ENCODE results near the gene MAP3K6. TPM values are rescaled to one million over a fixed set of nuclear protein-coding genes. Genes with fewer than 3 reads are reported as not detected.

Gene MAP3K6
- total RNA-seq, 3 donors from 2014 or later, result 3.1 to 4.8 (median 3.5) TPM

DNA sequence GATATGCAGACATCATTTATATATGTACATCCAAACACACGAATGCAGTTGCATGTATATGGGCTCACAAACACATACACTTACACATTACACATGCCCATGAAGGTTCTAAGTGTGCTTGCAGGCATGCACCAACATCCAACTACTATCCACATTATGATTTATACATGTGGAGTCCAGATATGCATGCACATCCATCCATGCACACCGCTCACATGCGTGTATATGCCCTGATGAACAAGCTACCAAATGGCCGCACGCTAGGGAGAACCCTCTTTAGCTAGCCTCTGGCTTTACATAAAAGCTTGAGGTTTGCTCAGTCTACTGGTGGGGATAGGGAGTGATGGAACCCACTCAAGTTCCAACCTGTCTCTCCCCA lies 34.2 kb upstream of the MAP3K6 start:
- Mint-ChIP-seq H3K9me3 (no peaks in the 10 kb centered on the region), H3K36me3 (ENCODE audit: insufficient read depth) (no peaks in the 10 kb centered on the region), H3K27me3 (ENCODE audit: low read depth) (no peaks in the 10 kb centered on the region), H3K4me1 (ENCODE audit: low read depth) (peaks cover 21% of the 10 kb centered on the region), H3K4me3 (no peak overlapping the region)
- DNase-seq, result no peak
- ATAC-seq, result no peak

DNA sequence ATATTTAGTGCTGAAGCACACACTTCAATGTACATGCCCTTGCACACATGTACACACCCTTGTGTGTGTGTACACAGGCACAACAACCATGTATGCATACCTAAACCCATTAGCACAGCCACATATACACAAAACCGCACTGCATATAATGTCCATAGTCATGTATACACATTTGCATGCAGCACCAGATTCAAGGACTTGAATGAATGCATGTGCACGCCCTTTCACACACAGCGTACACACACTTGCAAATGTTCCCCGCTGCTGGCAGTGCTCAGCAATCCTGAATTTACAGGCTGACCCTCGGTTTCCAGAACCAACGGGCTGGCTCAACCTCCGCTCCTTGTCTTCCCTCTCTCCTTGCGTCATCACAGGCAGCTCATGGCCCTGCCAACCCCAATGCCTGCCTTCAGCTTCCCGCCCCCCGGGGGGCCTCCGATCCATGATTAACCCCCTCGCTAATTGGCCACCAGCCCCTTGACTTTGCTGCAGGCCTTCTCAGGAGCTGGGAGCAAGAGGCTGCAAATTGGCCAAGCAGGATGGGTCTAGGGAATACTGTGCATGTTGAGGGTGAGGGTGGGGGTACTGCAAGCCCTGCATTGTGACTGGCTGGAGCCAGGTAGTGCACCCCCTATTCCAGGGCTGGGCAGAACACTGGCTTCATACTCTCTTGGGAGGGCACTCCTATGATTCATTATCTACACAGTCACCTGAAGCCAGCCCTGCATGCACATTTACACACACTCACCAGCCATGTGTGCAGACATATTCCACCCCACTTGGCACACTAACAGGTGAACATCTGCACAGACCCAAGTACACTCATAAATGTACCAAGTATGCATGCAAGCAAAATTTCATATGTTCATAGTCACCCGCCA lies 33.6 kb upstream of the MAP3K6 start:
- H3K4me1 Mint-ChIP-seq (ENCODE audit: low read depth), result peaks cover 22% of the 10 kb centered on the region
- H3K9me3 Mint-ChIP-seq, result no peaks in the 10 kb centered on the region
- no peak for DNase-seq
- no peaks in the 10 kb centered on the region for H3K36me3 Mint-ChIP-seq (ENCODE audit: insufficient read depth)
- H3K27me3 Mint-ChIP-seq (ENCODE audit: low read depth), result no peaks in the 10 kb centered on the region
- ATAC-seq, result no peak
- H3K4me3 Mint-ChIP-seq, result no peak overlapping the region

DNA sequence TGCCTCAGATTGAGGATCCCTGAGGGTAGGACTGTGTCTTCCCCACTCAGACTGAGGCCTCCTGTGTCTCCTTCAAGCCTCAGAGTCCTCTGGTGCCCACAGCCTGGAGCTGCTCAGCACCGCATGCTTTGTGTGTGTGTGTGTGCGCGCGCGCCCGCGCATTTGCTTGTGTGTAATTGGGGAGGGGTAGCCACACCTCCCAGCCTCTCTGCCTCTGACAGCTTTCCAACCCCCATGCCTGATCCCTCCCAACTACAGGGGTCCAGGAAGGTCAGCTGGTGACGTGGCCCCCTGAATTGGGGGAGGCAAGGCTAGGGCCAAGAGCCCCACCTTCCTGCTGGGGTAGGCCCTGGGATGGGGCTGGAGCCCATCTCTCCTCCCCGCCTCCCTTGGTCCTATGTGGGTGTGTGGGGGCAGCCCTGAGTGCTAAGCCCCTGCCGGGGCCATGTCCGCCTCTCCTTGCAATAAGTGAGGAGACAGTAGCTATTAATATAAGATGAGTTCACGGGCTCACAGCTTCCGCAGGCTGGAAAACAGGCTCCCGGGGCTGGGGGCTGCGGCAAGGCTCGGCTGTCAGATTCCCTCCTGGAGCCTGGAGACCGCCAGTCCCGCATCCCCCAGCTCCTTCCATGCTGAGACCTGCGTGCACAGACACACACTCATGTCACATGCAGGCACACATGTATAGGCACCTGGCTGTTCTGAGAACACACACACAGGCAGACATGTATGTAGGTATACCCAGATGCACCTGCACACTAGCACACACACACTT lies 32.7 kb upstream of the MAP3K6 start:
- Mint-ChIP-seq H3K36me3 (ENCODE audit: insufficient read depth) (no peaks in the 10 kb centered on the region), H3K9me3 (no peaks in the 10 kb centered on the region), H3K4me1 (ENCODE audit: low read depth) (peaks cover 26% of the 10 kb centered on the region), H3K27me3 (ENCODE audit: low read depth) (no peaks in the 10 kb centered on the region), H3K4me3 (no peak overlapping the region)
- DNase-seq, result no peak
- no peak for ATAC-seq

DNA sequence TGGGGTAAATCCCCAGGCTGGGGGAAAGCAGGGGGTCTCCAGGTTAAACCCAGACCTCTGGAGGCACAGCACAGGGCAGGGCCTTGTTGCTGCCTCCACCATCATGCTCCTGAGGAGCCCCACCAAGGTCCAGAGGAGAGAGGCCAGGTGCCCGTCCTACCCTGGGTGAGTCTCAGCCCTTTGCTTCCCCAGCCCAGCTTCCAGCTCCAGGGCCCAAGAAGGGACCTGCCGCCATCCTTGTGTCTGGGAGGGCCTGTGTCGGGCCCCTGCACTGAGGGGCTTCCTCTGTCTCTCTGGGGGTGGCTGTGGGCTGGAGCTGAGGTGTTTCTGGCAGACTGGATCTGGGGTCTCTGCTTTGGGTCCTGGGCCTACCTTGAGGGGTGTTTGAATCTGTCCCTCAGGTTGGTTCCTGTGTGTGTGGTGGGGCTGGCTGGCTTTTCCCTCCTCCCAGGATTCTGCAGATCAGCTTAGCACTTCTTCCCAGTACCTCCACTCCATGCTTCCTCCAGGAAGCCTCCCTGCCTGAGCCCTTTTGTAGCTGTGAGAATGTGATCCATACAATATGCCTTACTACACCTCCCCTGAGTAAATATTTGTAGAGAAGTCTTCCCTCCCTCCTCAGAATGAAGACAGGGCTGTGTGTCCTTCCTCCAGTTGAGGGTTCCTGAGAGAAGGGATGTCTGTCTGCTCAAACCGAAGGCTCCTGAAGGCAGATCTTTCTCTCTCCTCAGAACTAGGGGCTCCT lies 31.8 kb upstream of the MAP3K6 start:
- H3K4me1 Mint-ChIP-seq (ENCODE audit: low read depth), result peaks cover 19% of the 10 kb centered on the region
- no peak for ATAC-seq
- no peaks in the 10 kb centered on the region for H3K27me3 Mint-ChIP-seq (ENCODE audit: low read depth)
- no peaks in the 10 kb centered on the region for H3K9me3 Mint-ChIP-seq
- H3K36me3 Mint-ChIP-seq (ENCODE audit: insufficient read depth), result no peaks in the 10 kb centered on the region
- H3K4me3 Mint-ChIP-seq, result no peak overlapping the region
- DNase-seq, result no peak

DNA sequence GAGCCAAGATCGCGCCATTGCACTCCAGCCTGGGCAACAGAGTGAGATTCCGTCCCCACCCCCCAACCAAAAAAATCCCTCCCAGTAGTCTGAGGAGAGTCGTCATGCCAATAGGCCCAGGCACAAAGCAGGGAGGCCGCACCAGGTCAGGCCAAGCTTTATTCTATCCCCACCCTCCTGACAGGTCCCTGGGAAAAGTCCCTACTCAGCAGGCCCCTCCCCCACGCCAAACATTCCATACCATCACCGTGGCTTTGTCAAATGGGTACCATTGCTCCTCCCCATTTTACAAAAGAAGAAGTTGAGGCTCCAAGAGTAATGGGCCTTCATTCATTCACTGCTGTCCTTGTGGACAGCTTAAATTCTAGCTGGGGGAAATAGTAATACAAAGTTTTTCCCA lies 31.0 kb upstream of the MAP3K6 start:
- Mint-ChIP-seq H3K9me3 (no peaks in the 10 kb centered on the region), H3K27me3 (ENCODE audit: low read depth) (no peaks in the 10 kb centered on the region), H3K36me3 (ENCODE audit: insufficient read depth) (no peaks in the 10 kb centered on the region), H3K4me1 (ENCODE audit: low read depth) (peaks cover 12% of the 10 kb centered on the region), H3K4me3 (no peak overlapping the region)
- DNase-seq (no peak), ATAC-seq (no peak)

DNA sequence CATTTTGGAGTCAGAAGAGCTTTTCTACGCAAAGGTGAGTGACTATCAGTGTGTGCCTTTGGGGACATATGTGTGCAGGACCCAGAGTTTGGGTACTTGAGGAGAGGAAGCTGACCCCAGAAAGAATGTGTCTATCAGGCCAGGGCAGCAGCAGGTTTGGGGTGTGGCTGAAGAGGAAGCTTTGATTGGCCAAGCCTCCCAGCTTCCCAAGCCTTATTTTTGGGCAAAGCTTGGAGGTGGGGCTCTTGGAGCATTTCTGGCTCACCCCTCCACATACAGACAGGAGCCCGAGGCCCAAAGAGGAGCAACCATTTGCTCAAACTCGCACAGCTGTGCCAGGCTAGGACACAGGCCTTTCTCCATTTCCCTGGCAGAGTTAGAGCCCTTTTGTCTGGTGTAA lies 30.3 kb upstream of the MAP3K6 start:
- no peaks in the 10 kb centered on the region for H3K9me3 Mint-ChIP-seq
- peaks cover 10% of the 10 kb centered on the region for H3K4me1 Mint-ChIP-seq (ENCODE audit: low read depth)
- DNase-seq (no peak), ATAC-seq (no peak)
- H3K27me3 Mint-ChIP-seq (ENCODE audit: low read depth), result no peaks in the 10 kb centered on the region
- no peaks in the 10 kb centered on the region for H3K36me3 Mint-ChIP-seq (ENCODE audit: insufficient read depth)
- no peak overlapping the region for H3K4me3 Mint-ChIP-seq

DNA sequence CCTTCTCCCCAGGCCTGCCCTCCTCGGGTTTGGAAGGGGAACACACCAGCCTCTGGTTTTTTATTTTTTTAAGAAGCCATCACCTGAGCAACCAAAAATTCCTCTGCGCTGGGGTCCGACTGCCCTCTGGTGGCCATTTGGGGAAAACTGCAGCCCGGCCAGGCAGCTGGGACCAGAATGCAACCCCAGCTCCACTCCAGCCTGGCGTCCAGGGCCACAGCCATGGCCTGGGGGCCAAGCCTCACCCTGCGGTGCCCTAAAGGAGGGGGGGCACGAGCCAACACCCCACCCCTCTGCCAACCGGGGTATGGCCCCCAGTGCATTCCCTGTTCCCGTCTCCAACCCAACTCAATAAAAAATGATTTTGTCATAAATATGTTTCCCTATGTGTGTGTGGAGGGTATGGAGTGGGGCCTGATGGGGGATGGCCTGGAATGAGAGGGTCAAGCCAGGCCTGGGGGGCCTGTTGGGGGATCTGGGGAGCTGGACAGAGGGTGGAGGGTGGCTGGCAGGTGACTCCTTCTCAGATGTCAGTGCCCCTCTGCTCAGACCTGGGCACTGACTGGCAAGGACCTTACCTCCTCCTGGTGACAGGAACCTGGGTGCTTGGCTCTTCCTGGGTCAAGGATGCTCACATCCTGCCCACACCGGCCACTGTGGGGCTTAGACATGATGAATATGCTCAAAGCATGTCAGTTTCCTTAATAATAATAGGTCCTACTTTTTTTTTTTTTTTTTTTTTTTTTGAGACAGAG lies 28.9 kb upstream of the MAP3K6 start:
- Mint-ChIP-seq H3K4me3 (no peak overlapping the region), H3K9me3 (no peaks in the 10 kb centered on the region), H3K27me3 (ENCODE audit: low read depth) (no peaks in the 10 kb centered on the region), H3K36me3 (ENCODE audit: insufficient read depth) (no peaks in the 10 kb centered on the region), H3K4me1 (ENCODE audit: low read depth) (peaks cover 14% of the 10 kb centered on the region)
- peak; percentile 78 for DNase-seq
- ATAC-seq, result peak; percentile 18 to 26

DNA sequence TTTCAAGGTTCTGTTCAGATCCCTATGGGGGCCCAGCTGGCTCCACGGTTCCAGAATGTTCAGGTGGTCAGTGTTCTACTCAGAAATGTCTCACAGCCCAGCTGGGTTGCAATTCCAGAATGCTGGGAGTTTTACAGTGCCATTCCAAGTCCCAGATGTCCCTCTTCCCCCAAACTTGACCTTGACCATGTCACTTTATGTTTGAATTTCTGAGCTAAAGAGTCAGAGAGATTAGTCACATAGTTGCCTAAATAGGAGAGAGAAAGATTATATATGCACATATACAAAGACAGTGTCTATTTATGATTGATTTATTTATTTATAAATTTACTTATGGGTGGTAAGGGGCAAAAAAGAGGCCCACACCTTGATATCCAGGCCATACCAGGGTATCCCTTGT lies 28.2 kb upstream of the MAP3K6 start:
- Mint-ChIP-seq H3K36me3 (ENCODE audit: insufficient read depth) (no peaks in the 10 kb centered on the region), H3K27me3 (ENCODE audit: low read depth) (no peaks in the 10 kb centered on the region), H3K4me1 (ENCODE audit: low read depth) (peaks cover 14% of the 10 kb centered on the region), H3K4me3 (no peak overlapping the region), H3K9me3 (no peaks in the 10 kb centered on the region)
- no peak for ATAC-seq
- no peak for DNase-seq

DNA sequence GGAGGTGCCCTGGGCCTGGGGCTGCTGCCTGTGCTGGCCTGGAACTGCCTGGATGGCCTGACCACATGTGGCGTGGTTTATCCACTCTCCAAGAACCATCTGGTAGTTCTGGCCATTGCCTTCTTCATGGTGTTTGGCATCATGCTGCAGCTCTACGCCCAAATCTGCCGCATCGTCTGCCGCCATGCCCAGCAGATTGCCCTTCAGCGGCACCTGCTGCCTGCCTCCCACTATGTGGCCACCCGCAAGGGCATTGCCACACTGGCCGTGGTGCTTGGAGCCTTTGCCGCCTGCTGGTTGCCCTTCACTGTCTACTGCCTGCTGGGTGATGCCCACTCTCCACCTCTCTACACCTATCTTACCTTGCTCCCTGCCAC lies 27.5 kb upstream of the MAP3K6 start:
- H3K27me3 Mint-ChIP-seq (ENCODE audit: low read depth), result no peaks in the 10 kb centered on the region
- H3K9me3 Mint-ChIP-seq, result no peaks in the 10 kb centered on the region
- H3K4me3 Mint-ChIP-seq, result no peak overlapping the region
- DNase-seq, result no peak
- ATAC-seq, result no peak
- H3K4me1 Mint-ChIP-seq (ENCODE audit: low read depth), result peaks cover 14% of the 10 kb centered on the region
- no peaks in the 10 kb centered on the region for H3K36me3 Mint-ChIP-seq (ENCODE audit: insufficient read depth)

DNA sequence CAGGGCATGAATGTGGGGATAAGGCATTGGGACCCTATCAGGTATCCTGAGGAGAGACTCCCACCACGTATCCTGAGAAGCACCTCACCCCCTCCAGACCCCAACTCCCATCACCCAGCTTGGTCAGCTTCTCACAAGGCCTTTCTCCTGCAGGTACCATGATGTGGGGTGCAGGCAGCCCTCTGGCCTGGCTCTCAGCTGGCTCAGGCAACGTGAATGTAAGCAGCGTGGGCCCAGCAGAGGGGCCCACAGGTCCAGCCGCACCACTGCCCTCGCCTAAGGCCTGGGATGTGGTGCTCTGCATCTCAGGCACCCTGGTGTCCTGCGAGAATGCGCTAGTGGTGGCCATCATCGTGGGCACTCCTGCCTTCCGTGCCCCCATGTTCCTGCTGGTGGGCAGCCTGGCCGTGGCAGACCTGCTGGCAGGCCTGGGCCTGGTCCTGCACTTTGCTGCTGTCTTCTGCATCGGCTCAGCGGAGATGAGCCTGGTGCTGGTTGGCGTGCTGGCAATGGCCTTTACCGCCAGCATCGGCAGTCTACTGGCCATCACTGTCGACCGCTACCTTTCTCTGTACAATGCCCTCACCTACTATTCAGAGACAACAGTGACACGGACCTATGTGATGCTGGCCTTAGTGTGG lies 27.0 kb upstream of the MAP3K6 start:
- no peaks in the 10 kb centered on the region for H3K9me3 Mint-ChIP-seq
- ATAC-seq (no peak), DNase-seq (no peak)
- no peaks in the 10 kb centered on the region for H3K36me3 Mint-ChIP-seq (ENCODE audit: insufficient read depth)
- H3K4me1 Mint-ChIP-seq (ENCODE audit: low read depth), result peaks cover 14% of the 10 kb centered on the region
- H3K27me3 Mint-ChIP-seq (ENCODE audit: low read depth), result no peaks in the 10 kb centered on the region
- peak overlapping the region; percentile 75 for H3K4me3 Mint-ChIP-seq

DNA sequence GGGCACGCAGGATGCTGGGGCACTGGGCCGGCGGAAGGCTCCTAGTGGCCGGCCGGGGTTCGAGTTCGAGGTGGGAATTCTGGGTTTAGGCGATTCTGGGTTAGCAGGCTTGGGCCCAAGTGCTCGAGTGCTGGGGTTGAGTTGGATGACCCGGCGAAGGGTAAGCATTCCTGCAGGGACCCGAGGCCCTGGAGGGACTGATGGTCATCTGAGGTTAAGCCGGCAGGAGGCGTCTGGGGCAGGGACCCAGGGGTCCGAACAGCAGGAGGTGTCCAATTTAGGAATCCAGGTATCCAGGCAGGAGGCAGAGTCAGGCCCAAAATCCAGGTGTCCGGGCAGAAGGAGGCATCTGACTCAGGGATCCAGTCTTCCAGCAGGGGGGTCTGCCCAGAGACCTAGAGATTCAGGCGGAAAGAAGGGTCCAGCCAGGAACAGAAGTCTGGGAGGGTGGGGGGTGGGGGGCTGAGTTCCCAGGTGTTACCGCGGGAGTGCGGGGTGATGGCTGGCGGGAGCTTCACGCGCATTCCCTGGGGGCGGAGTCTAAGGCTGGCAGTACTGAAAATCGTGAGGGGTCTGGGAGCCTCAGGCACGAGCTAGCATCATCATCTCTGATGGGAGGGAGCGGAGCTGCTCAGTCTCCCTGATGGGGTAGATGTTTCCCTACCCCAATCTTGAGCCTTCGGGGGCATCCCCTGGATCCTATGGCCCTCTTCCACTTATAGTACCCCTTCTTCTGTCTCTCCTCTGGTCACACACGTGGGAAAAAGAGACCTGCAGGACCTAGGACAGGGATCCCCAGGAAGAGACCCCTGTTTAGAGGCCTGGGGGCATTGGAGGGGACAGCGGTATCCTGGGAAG lies 26.2 kb upstream of the MAP3K6 start:
- H3K4me3 Mint-ChIP-seq, result peak overlapping the region; percentile 75
- peaks cover 17% of the 10 kb centered on the region for H3K4me1 Mint-ChIP-seq (ENCODE audit: low read depth)
- DNase-seq, result no peak
- peak in 1 of 2 donors; percentile 1 for ATAC-seq
- no peaks in the 10 kb centered on the region for H3K9me3 Mint-ChIP-seq
- H3K27me3 Mint-ChIP-seq (ENCODE audit: low read depth), result no peaks in the 10 kb centered on the region
- no peaks in the 10 kb centered on the region for H3K36me3 Mint-ChIP-seq (ENCODE audit: insufficient read depth)

DNA sequence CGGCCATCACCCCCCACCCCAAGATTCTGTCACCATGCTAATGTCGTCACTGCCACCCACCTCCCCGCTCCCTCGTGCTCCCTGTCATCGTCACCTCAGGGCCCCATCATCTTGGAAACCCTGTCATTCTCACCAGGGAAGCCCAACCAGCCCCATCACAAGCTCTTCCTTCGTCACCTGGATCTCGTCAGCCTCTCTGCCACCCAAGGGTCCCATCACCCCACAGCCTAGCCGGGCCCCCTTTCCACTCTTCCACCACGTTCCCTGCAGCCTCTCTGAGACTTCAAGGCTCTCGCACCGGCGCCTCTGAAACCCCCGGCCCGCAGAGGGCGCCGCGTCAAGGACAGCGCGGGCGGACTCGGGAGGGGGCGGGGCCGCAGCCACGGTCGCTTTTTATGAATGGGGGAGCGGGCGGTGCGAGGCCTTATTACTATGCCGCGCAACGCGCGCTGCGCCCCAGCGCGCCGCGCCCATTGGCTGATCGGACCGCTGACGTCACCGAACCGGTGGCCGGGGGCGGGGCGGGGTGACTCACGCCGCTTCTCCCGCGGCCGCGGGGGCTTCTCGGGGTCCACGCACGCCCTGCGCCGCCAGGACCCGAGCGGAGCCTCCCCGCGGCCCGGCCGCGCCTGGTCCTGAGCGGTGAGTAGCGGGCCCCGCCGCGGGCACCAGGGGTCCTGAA lies 25.5 kb upstream of the MAP3K6 start, which contains the start of gene GPR3:
TSS of gene GPR3 (plus strand) at position 527 of the 682 bp plus-strand sequence. CDS start 1,177 bp downstream, outside the sequence.
- DNase-seq (peak; percentile 94), ATAC-seq (peak; percentile 94)
- Mint-ChIP-seq H3K4me3 (peak within 1 kb of the TSS; percentile 82), H3K27me3 (ENCODE audit: low read depth) (no peaks in the 10 kb centered on the region), H3K36me3 (ENCODE audit: insufficient read depth) (no peaks in the 10 kb centered on the region), H3K4me1 (ENCODE audit: low read depth) (peaks cover 17% of the 10 kb centered on the region), H3K9me3 (no peaks in the 10 kb centered on the region)

Data from activated T-cell treated with anti-CD3 and anti-CD28 coated beads, Interleukin-2, amount 50 U/mL, for 4 hours (primary cell).